Embryonic facial prominence (tissue), 1 donor: ENCODE measurements around the gene CORO2B.

ENCODE experiments used
- DNase-seq: peaks from one replicate; pipeline ENCODE4 v3.0.0-alpha.2; 2016; ENCODE audit errors: extremely low spot score

The CORO2B gene

GRCh38 chr15:68626283-68626682 lies 47.5 kb downstream of the CORO2B start:
- no peak for DNase-seq

GRCh38 chr15:68626739-68627138 lies 47.9 kb downstream of the CORO2B start:
- no peak for DNase-seq

GRCh38 chr15:68627476-68627875 lies 48.7 kb downstream of the CORO2B start:
- DNase-seq: no peak

- DNase-seq: no peak
These were observed 49.2 kb downstream of the CORO2B start for GRCh38 chr15:68627995-68628394.

GRCh38 chr15:68629519-68630210 lies 50.9 kb downstream of the CORO2B start:
- no peak for DNase-seq

- DNase-seq: no peak
These were observed 51.4 kb downstream of the CORO2B start for GRCh38 chr15:68630211-68630555.

- DNase-seq: no peak
These were observed 52.0 kb downstream of the CORO2B start for GRCh38 chr15:68630836-68631235.

GRCh38 chr15:68631601-68632051 lies 52.8 kb downstream of the CORO2B start:
- no peak for DNase-seq

GRCh38 chr15:68632101-68632500 lies 53.3 kb downstream of the CORO2B start:
- no peak for DNase-seq

GRCh38 chr15:68633231-68634121 lies 54.7 kb downstream of the CORO2B start:
- DNase-seq: no peak

GRCh38 chr15:68634122-68634482 lies 55.3 kb downstream of the CORO2B start:
- DNase-seq: no peak

GRCh38 chr15:68634531-68634930 lies 55.7 kb downstream of the CORO2B start:
- no peak for DNase-seq

GRCh38 chr15:68635141-68635540 lies 56.3 kb downstream of the CORO2B start:
- no peak for DNase-seq

GRCh38 chr15:68636256-68636655 lies 57.5 kb downstream of the CORO2B start:
- no peak for DNase-seq

GRCh38 chr15:68637767-68638404 lies 59.1 kb downstream of the CORO2B start:
- DNase-seq: no peak

- DNase-seq: no peak
These were observed 60.2 kb downstream of the CORO2B start for GRCh38 chr15:68638953-68639515.

GRCh38 chr15:68639926-68640600 lies 61.3 kb downstream of the CORO2B start:
- no peak for DNase-seq

GRCh38 chr15:68640791-68641331 lies 62.1 kb downstream of the CORO2B start:
- DNase-seq: no peak

- no peak for DNase-seq
These were observed 62.6 kb downstream of the CORO2B start for GRCh38 chr15:68641376-68641775.

- no peak for DNase-seq
These were observed 63.7 kb downstream of the CORO2B start for GRCh38 chr15:68642491-68642845.

- DNase-seq: no peak
These were observed 64.5 kb downstream of the CORO2B start for GRCh38 chr15:68643216-68643830.
